SH-SY5Y (cell line): ENCODE results near the gene NOX5.

Experiments
- GATA2 ChIP-seq: IDR thresholded peaks from 2 replicates; pipeline ENCODE4 v1.6.1; 2011; ENCODE audit warnings: mild to moderate bottlenecking, low read depth, low read length
- GATA3 ChIP-seq: IDR thresholded peaks from 2 replicates; pipeline ENCODE4 v1.6.1; 2011; ENCODE audit warnings: low read depth, mild to moderate bottlenecking, low read length, moderate library complexity

GRCh38 chr15:68985361-68985891 lies 29.1 kb upstream of the NOX5 start:
- TF ChIP-seq GATA3 (no peak), GATA2 (no peak)
